Endodermal cell (in vitro differentiated cells): Measurements from ENCODE around the gene TMCC2. TPM values are rescaled to one million over a fixed set of nuclear protein-coding genes. Genes with fewer than 3 reads are reported as not detected.

Experiments
- DNase-seq: peaks from one replicate; pipeline ENCODE4 v3.0.0-alpha.2; 2017
- H3K27ac ChIP-seq: 2 replicates; pipeline ENCODE4 v1.5.1; 2013; ENCODE audit warnings: mild to moderate bottlenecking, low read depth, low read length, moderate library complexity
- H3K27me3 ChIP-seq: 2 replicates; pipeline ENCODE4 v1.6.1; 2013; ENCODE audit warnings: mild to moderate bottlenecking, low read length, moderate library complexity; ENCODE audit not compliant: insufficient read depth, control insufficient read depth, poor library complexity, severe bottlenecking
- H3K36me3 ChIP-seq: 2 replicates; pipeline ENCODE4 v1.7.0; 2013; ENCODE audit warnings: mild to moderate bottlenecking, low read length, moderate library complexity; ENCODE audit not compliant: control insufficient read depth, insufficient read depth
- H3K4me1 ChIP-seq: one replicate; pipeline ENCODE4 v1.7.0; 2013; ENCODE audit warnings: low read length; ENCODE audit not compliant: control insufficient read depth, insufficient read depth
- H3K4me3 ChIP-seq: 2 replicates; pipeline ENCODE4 v1.5.1; 2013; ENCODE audit warnings: mild to moderate bottlenecking, low read length, moderate library complexity
- H3K9ac ChIP-seq: 2 replicates; pipeline ENCODE4 v1.6.1; 2013; ENCODE audit warnings: mild to moderate bottlenecking, low read length, moderate library complexity; ENCODE audit not compliant: poor library complexity, severe bottlenecking; ENCODE audit errors: extremely low read depth
- H3K9me3 ChIP-seq: 2 replicates; pipeline ENCODE4 v1.6.1; 2013; ENCODE audit warnings: mild to moderate bottlenecking, low read length, moderate library complexity; ENCODE audit not compliant: control insufficient read depth
- H3K27ac Mint-ChIP-seq: 2 replicates; pipeline ENCODE4 v1.8.0; 2020; ENCODE audit warnings: mixed read lengths
- H3K27me3 Mint-ChIP-seq: 2 replicates; pipeline ENCODE4 v1.8.0; 2021; ENCODE audit warnings: mild to moderate bottlenecking, mixed read lengths; ENCODE audit not compliant: insufficient read depth
- H3K36me3 Mint-ChIP-seq: 2 replicates; pipeline ENCODE4 v1.8.0; 2020; ENCODE audit warnings: low read depth, mixed read lengths
- H3K4me1 Mint-ChIP-seq: 2 replicates; pipeline ENCODE4 v1.8.0; 2020; ENCODE audit warnings: mixed read lengths
- H3K4me3 Mint-ChIP-seq: 2 replicates; pipeline ENCODE4 v1.8.0; 2020; ENCODE audit warnings: mild to moderate bottlenecking, moderate library complexity, mixed read lengths
- H3K9me3 Mint-ChIP-seq: 2 replicates; pipeline ENCODE4 v1.8.0; 2020; ENCODE audit warnings: mild to moderate bottlenecking, mixed read lengths
- WGBS, 2 experiments: methylation state at CpG; one replicate each; pipeline versions ENCODE4 v1.1.5 to v1.1.7; 2013; ENCODE audit warnings: missing lambda C conversion rate in 2 of 2, mixed read lengths in 1 of 2; ENCODE audit not compliant: insufficient coverage in 1 of 2, insufficient read length in 1 of 2; 5-methylcytosine and 5-hydroxymethylcytosine counted together
- total RNA-seq, 2 donors: library from RNA; stranded (reverse); fragmentation: NEBNext Ultra II Directional in 1 of 2; extraction: Animal tissue kit (Norgen Biotek cat#: 25700) in 1 of 2; gene quantifications; 2 replicates in 1 of 2; 3 replicates in 1 of 2; pipeline ENCODE4 v1.2.1, GENCODE V29; 2021
- TF ChIP-seq, protein P1 (sequence below): fragments of 200-600 bp; sonication (generic); conservative IDR thresholded peaks from 2 replicates; pipeline ENCODE4 v1.5.0; 2021; ENCODE audit warnings: antibody characterized with exemption, mild to moderate bottlenecking

Gene TMCC2
- total RNA-seq, 2 donors from 2014 or later, result 5.2 to 5.8 TPM

GRCh38 chr1:205274041-205274691 lies 46.4 kb downstream of the TMCC2 start:
- Mint-ChIP-seq H3K27me3 (no peaks in the 10 kb centered on the region), H3K27ac (no peak overlapping the region), H3K4me1 (peaks cover 6% of the 10 kb centered on the region), H3K9me3 (no peaks in the 10 kb centered on the region), H3K36me3 (no peaks in the 10 kb centered on the region), H3K4me3 (no peak overlapping the region)
- H3K9me3 ChIP-seq, result no peaks in the 10 kb centered on the region
- H3K9ac ChIP-seq, result no peak overlapping the region
- H3K27ac ChIP-seq, result no peak overlapping the region
- TF ChIP-seq, protein P1, sequence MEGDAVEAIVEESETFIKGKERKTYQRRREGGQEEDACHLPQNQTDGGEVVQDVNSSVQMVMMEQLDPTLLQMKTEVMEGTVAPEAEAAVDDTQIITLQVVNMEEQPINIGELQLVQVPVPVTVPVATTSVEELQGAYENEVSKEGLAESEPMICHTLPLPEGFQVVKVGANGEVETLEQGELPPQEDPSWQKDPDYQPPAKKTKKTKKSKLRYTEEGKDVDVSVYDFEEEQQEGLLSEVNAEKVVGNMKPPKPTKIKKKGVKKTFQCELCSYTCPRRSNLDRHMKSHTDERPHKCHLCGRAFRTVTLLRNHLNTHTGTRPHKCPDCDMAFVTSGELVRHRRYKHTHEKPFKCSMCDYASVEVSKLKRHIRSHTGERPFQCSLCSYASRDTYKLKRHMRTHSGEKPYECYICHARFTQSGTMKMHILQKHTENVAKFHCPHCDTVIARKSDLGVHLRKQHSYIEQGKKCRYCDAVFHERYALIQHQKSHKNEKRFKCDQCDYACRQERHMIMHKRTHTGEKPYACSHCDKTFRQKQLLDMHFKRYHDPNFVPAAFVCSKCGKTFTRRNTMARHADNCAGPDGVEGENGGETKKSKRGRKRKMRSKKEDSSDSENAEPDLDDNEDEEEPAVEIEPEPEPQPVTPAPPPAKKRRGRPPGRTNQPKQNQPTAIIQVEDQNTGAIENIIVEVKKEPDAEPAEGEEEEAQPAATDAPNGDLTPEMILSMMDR, result no peak
- no peaks in the 10 kb centered on the region for H3K27me3 ChIP-seq
- peak; percentile 78 for DNase-seq
- WGBS, 2 experiments, result 84 to 85% methylated on average over 4 to 8 of the region's 8 CpGs
- H3K4me1 ChIP-seq, result peaks cover 3% of the 10 kb centered on the region
- no peaks in the 10 kb centered on the region for H3K36me3 ChIP-seq
- H3K4me3 ChIP-seq, result no peak overlapping the region

DNA sequence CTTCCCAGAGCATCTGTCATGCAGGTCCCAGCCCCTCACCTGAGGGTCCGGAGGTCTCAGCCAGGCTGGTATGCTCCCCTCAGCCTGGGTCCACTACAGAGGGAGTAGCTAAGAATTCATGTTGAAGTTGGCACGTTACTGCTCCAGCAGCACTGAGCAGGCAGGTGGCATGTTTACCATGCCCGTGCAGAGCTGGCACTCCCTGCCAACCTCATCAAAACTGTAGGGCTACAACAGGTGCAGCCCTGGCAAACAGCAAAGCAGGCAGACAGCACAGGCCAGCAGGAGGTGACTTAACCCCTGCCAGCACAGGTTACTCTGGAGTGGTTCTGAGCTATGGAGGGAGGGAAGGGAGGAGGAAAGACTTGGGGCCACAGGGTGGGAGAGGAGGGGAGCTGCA lies 47.4 kb downstream of the TMCC2 start:
- 90 to 100% methylated on average over 3 of the region's 3 CpGs for whole genome bisulfite sequencing, 2 experiments
- TF ChIP-seq, protein P1, result no peak
- no peak overlapping the region for H3K4me3 ChIP-seq
- DNase-seq, result no peak
- no peak overlapping the region for H3K9ac ChIP-seq
- H3K4me1 Mint-ChIP-seq, result peaks cover 6% of the 10 kb centered on the region
- H3K36me3 Mint-ChIP-seq, result no peaks in the 10 kb centered on the region
- H3K27ac ChIP-seq, result no peak overlapping the region
- no peaks in the 10 kb centered on the region for H3K27me3 ChIP-seq
- H3K4me3 Mint-ChIP-seq, result no peak overlapping the region
- no peaks in the 10 kb centered on the region for H3K36me3 ChIP-seq
- no peaks in the 10 kb centered on the region for H3K27me3 Mint-ChIP-seq
- H3K9me3 ChIP-seq, result no peaks in the 10 kb centered on the region
- no peak overlapping the region for H3K27ac Mint-ChIP-seq
- no peaks in the 10 kb centered on the region for H3K9me3 Mint-ChIP-seq
- peaks cover 3% of the 10 kb centered on the region for H3K4me1 ChIP-seq

GRCh38 chr1:205275916-205276688 lies 48.4 kb downstream of the TMCC2 start:
- Histone ChIP-seq H3K4me1 (peaks cover 3% of the 10 kb centered on the region), H3K27ac (no peak overlapping the region), H3K9me3 (no peaks in the 10 kb centered on the region), H3K9ac (no peak overlapping the region), H3K27me3 (no peaks in the 10 kb centered on the region), H3K36me3 (no peaks in the 10 kb centered on the region), H3K4me3 (no peak overlapping the region)
- 96 to 100% methylated on average over 6 to 9 of the region's 9 CpGs for WGBS, 2 experiments
- TF ChIP-seq, protein P1, result no peak
- no peaks in the 10 kb centered on the region for H3K36me3 Mint-ChIP-seq
- H3K4me3 Mint-ChIP-seq, result no peak overlapping the region
- DNase-seq, result no peak
- no peaks in the 10 kb centered on the region for H3K27me3 Mint-ChIP-seq
- no peaks in the 10 kb centered on the region for H3K9me3 Mint-ChIP-seq
- H3K4me1 Mint-ChIP-seq, result peaks cover 6% of the 10 kb centered on the region
- H3K27ac Mint-ChIP-seq, result no peak overlapping the region
